SU-DHL-6 (cell line): ENCODE results near the gene ZNF341.

Experiments
- CTCF ChIP-seq: fragments of 200-600 bp; sonication (generic); IDR thresholded peaks from one replicate; pipeline ENCODE4 v1.5.1; 2017; ENCODE audit warnings: antibody characterized with exemption, mild to moderate bottlenecking, low read length, moderate library complexity; ENCODE audit not compliant: insufficient read depth, poor library complexity, severe bottlenecking
- EZH2phosphoT487 ChIP-seq: fragments of 200-600 bp; sonication (generic), shearing (Covaris generic); conservative IDR thresholded peaks from 2 replicates; pipeline ENCODE4 v1.6.1; 2018; ENCODE audit warnings: mild to moderate bottlenecking, antibody characterized with exemption, low read length, moderate library complexity, mixed read lengths

GRCh38 chr20:33828967-33829560, 97.3 kb downstream of the ZNF341 start:
- no peak for TF ChIP-seq CTCF
- TF ChIP-seq EZH2phosphoT487 = no peak
